H1 (cell line): ENCODE results near the gene AXIN2. TPM values are rescaled to one million over a fixed set of nuclear protein-coding genes. Genes with fewer than 3 reads are reported as not detected.

Experiments
- HDAC6 ChIP-seq: IDR thresholded peaks from one replicate; pipeline ENCODE4 v1.7.1; 2012; ENCODE audit warnings: low read depth, mild to moderate bottlenecking, inconsistent platforms, low read length, moderate library complexity
- NANOG ChIP-seq: IDR thresholded peaks from 2 replicates; pipeline ENCODE4 v1.6.1; 2011; ENCODE audit warnings: low read length, low read depth, mild to moderate bottlenecking, inconsistent platforms; ENCODE audit not compliant: insufficient read depth, poor library complexity, severe bottlenecking
- RBBP5 ChIP-seq: IDR thresholded peaks from 2 replicates; pipeline ENCODE4 v1.7.1; 2012; ENCODE audit warnings: low read depth, mild to moderate bottlenecking, inconsistent platforms, low read length, moderate library complexity, borderline replicate concordance
- RNF2 ChIP-seq: fragments of 200-900, 300-1000 bp; sonication (generic); IDR thresholded peaks from 2 replicates; pipeline ENCODE4 v1.7.1; 2016; ENCODE audit warnings: borderline replicate concordance, low read depth, mild to moderate bottlenecking, antibody characterized with exemption, low read length; ENCODE audit not compliant: poor library complexity, severe bottlenecking; ENCODE audit errors: missing control alignments
- SIRT6 ChIP-seq: IDR thresholded peaks from one replicate; pipeline ENCODE4 v1.7.1; 2012; ENCODE audit warnings: low read length, inconsistent platforms
- SIX5 ChIP-seq: IDR thresholded peaks from 2 replicates; pipeline ENCODE4 v1.6.1; 2011; ENCODE audit warnings: mild to moderate bottlenecking, low read depth, low read length
- TBP ChIP-seq: IDR thresholded peaks from 2 replicates; pipeline ENCODE4 v1.6.1; 2011; ENCODE audit warnings: low read depth, low read length, improper control_type of control experiment
- polyA plus RNA-seq, 7 experiments: library from polyadenylated mRNA; depleted of rRNA in 3 of 7; stranded (reverse) in 5 of 7; unstranded in 2 of 7; fragments of >200 nt in 5 of 7; fragments of 200-250 nt in 2 of 7; gene quantifications; 1 replicate in 5 of 7; 2 replicates in 1 of 7; 4 replicates in 1 of 7; pipeline versions ENCODE4 v1.2.1 to v1.2.3, GENCODE V29; 2011 to 2013; ENCODE audit warnings: missing spikeins in 2 of 7, mixed read lengths in 2 of 7
- total RNA-seq: library from RNA; stranded (reverse); fragmentation: NEBNext Ultra II Directional; extraction: Animal tissue kit (Norgen Biotek cat#: 25700); gene quantifications from 2 replicates; pipeline ENCODE4 v1.2.1, GENCODE V29; 2021
- TF ChIP-seq, protein P1 (sequence below): IDR thresholded peaks from 2 replicates; pipeline ENCODE4 v1.6.1; 2012; ENCODE audit warnings: inconsistent platforms
- TF ChIP-seq, protein P2 (sequence below): IDR thresholded peaks from 2 replicates; pipeline ENCODE4 v1.6.1; 2011; ENCODE audit warnings: low read depth, mild to moderate bottlenecking, low read length; ENCODE audit not compliant: insufficient read depth

Gene AXIN2
- total and polyA plus RNA-seq, 2 of the 8 experiments (the other 6 are each of a cell fraction or from before 2014, with no cell fraction given) = 17.7 to 33.4 TPM

DNA sequence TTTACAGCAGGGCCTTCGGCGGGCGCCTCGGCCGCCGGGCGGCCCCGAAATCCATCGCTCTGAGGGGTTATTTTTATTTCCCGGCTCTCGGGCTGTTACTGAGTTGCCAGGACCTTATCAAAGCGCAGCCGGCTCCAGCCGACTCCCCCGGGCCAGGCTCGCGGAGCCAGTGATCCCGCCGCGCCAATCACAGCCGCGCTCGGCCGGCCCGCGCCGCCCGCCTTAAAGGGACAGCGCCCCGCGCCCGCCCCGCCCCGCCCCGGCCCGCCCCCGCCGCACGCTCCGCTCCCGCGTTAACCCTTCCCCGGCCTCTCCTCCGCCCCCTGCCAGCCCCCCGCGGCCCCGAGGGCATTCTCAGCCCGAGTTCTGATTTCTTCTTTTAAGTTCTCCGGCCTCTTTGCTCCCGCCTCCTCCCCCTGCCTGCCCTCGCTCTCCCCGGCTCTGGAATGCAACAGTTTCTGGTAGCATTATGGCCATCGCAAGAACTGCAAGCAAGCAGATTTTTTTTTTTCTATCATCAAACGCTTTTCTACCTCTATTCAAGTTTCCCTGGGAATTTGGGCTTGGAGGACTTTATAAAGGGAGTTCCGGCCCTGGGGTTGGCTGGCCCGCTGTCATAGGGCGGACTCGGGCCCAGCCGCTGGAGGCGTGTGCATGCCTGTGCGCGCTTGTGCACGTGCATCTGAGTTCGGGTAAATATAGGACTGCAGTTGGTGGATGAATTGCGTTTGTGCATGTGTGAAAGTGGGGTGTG is at the start of gene AXIN2 (continued):
- TF ChIP-seq, protein P1, sequence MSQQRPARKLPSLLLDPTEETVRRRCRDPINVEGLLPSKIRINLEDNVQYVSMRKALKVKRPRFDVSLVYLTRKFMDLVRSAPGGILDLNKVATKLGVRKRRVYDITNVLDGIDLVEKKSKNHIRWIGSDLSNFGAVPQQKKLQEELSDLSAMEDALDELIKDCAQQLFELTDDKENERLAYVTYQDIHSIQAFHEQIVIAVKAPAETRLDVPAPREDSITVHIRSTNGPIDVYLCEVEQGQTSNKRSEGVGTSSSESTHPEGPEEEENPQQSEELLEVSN = peak; percentile 96
- TF ChIP-seq RBBP5 (no peak), HDAC6 (no peak), SIX5 (no peak), RNF2 (peak; percentile 33), NANOG (no peak), SIRT6 (no peak), TBP (no peak)
- TF ChIP-seq, protein P2, sequence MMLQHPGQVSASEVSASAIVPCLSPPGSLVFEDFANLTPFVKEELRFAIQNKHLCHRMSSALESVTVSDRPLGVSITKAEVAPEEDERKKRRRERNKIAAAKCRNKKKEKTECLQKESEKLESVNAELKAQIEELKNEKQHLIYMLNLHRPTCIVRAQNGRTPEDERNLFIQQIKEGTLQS = no peak
